K562 (cell line): ENCODE data around the gene DPY19L1.
"Not testable (repeated sequence)": the region's sequence is repeated elsewhere in the genome, so short reads cannot be mapped to it uniquely, and the experiment has no call there.

Source experiments
- E2F8 ChIP-seq: fragments of 450-650 bp; IDR thresholded peaks from 2 replicates; pipeline ENCODE4 v1.7.1; 2018; ENCODE audit warnings: mild to moderate bottlenecking, low read depth; ENCODE audit not compliant: partially characterized antibody
- FOXJ3 ChIP-seq: sonication (generic); formaldehyde crosslinking; IDR thresholded peaks from 2 replicates; pipeline ENCODE4 v1.4.0; 2020; ENCODE audit warnings: mild to moderate bottlenecking, missing genetic modification reagents
- GABPA ChIP-seq: fragments of 200-800 bp; sonication (Bioruptor generic); conservative IDR thresholded peaks from 2 replicates; pipeline ENCODE4 v1.6.1; 2016; ENCODE audit warnings: low read depth, missing genetic modification characterization, missing compliant biosample characterization
- KDM1A ChIP-seq, 2 experiments: fragments of 450-650 bp; IDR thresholded peaks; 2 replicates each; pipeline ENCODE4 v1.6.1; 2016; ENCODE audit warnings: mild to moderate bottlenecking in 2 of 2

GRCh38 chr7:34935735-34936165 lies 101.5 kb downstream of the DPY19L1 start:
- not testable (repeated sequence) for TF ChIP-seq E2F8; FOXJ3 (CRISPR knock-in tag); KDM1A (IDR thresholded peaks at IDR 0.05); GABPA (tag)
